Activated CD4-positive, alpha-beta memory T cell treated with anti-CD3 and anti-CD28 coated beads, Interleukin-2, amount 10 ng/mL, durations not matched to agents 7 days and 5 days (primary cell): ENCODE data around the gene GET4. TPM values are rescaled to one million over a fixed set of nuclear protein-coding genes. Genes with fewer than 3 reads are reported as not detected.

ENCODE experiments used
- CTCF ChIA-PET: fragments of 350-600 bp; sonication (Branson Sonifier 250); formaldehyde crosslinking; loops from one replicate; lab custom pipeline; 2021; ENCODE audit warnings: antibody characterized with exemption, inconsistent platforms; lab: Charles Lee
- POLR2A ChIA-PET: fragments of 350-600 bp; sonication (Branson Sonifier 250); formaldehyde crosslinking; loops from one replicate; lab custom pipeline; 2021; ENCODE audit warnings: antibody characterized with exemption; lab: Charles Lee
- DNase-seq: peaks from one replicate; pipeline ENCODE4 v3.0.0-alpha.2; 2020
- H3K27ac Mint-ChIP-seq: one replicate; pipeline ENCODE4 v1.8.0; 2021; ENCODE audit warnings: mild to moderate bottlenecking, mixed read lengths
- H3K27me3 Mint-ChIP-seq: one replicate; pipeline ENCODE4 v1.8.0; 2021; ENCODE audit warnings: mixed read lengths
- H3K36me3 Mint-ChIP-seq: one replicate; pipeline ENCODE4 v1.8.0; 2021; ENCODE audit warnings: low read depth, mixed read lengths
- H3K4me1 Mint-ChIP-seq: one replicate; pipeline ENCODE4 v1.8.0; 2021; ENCODE audit warnings: mixed read lengths
- H3K4me3 Mint-ChIP-seq: one replicate; pipeline ENCODE4 v1.8.0; 2021; ENCODE audit warnings: mild to moderate bottlenecking, mixed read lengths
- H3K9me3 Mint-ChIP-seq: one replicate; pipeline ENCODE4 v1.8.0; 2021; ENCODE audit warnings: mixed read lengths
- total RNA-seq, 2 experiments: library from RNA; stranded (reverse); gene quantifications; one replicate each; pipeline ENCODE4 v1.2.3, GENCODE V29; 2021

The GET4 gene
- total RNA-seq, 2 experiments from 2014 or later = 32.6 to 38.2 TPM

GRCh38 chr7:849781-850180 is 26.6 kb upstream of the GET4 start:
- peaks cover 43% of the 10 kb centered on the region for H3K36me3 Mint-ChIP-seq
- H3K4me3 Mint-ChIP-seq = no peak overlapping the region
- H3K27me3 Mint-ChIP-seq = no peaks in the 10 kb centered on the region
- no peaks in the 10 kb centered on the region for H3K4me1 Mint-ChIP-seq
- no peak overlapping the region for H3K27ac Mint-ChIP-seq
- ChIA-PET CTCF (no interaction called here), POLR2A (no interaction called here)
- DNase-seq = no peak
- peaks cover 3% of the 10 kb centered on the region for H3K9me3 Mint-ChIP-seq

DNA sequence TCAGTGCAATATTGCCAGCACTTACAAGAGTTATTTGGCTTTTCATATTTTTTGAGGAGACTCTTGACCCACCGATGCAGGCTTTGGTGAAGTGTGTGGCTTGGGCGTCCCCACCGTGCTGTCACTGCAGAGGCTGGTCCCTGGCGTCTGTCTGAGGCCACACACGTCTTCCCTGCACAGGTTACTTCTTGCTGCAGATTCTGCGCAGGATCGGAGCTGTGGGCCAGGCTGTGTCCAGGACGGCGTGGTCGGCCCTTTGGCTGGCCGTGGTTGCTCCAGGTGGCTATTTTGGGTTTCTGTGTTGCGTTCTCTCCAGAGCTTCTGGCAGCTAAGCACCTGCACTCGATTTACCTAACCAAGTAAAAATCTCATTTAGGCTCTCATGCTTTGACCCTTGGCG is 25.1 kb upstream of the GET4 start:
- no peak overlapping the region for H3K4me3 Mint-ChIP-seq
- H3K36me3 Mint-ChIP-seq = peaks cover 35% of the 10 kb centered on the region
- H3K27ac Mint-ChIP-seq = no peak overlapping the region
- H3K27me3 Mint-ChIP-seq = no peaks in the 10 kb centered on the region
- no peaks in the 10 kb centered on the region for H3K4me1 Mint-ChIP-seq
- no peak for DNase-seq
- ChIA-PET POLR2A (no interaction called here), CTCF (no interaction called here)
- H3K9me3 Mint-ChIP-seq = peaks cover 3% of the 10 kb centered on the region

DNA sequence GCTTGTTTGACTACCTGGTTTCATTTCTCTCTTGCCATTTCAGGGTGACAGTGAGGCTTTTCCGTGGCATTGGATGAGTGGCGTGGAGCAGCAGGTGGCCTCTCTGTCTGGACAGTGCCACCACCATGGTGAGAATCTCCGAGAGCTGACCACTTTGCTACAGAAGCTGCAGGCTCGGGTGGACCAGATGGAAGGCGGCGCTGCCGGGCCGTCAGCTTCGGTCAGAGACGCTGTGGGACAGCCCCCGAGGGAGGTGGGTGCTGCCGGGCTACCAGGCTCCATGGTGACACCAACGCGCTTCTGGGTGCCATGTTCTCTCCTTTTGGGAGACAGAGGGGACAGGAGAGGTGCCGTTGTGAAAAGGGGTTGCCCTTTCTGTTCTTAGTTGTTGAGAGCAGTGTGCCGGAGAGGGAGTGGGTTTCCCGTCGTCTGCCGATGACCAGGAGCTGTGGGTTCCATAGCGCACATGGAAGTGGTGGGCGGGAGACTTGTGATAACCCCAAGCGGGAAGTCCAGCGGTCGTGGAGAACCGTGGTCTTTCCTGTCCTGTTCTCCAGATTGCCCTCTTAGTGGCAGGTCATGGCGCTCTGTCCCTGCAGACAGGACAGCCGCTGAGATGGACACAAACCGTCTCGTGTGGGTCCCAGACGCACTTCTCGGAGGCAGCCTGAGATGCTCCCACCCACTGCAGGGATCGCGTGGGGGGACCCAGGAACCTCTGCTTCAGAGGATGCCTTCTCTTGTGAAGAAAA is 22.8 kb upstream of the GET4 start:
- Mint-ChIP-seq H3K9me3 (no peaks in the 10 kb centered on the region), H3K36me3 (peaks cover 41% of the 10 kb centered on the region), H3K4me3 (no peak overlapping the region), H3K27me3 (no peaks in the 10 kb centered on the region), H3K4me1 (no peaks in the 10 kb centered on the region), H3K27ac (no peak overlapping the region)
- CTCF ChIA-PET = no interaction called here
- DNase-seq = no peak
- POLR2A ChIA-PET = interaction anchor here (0.9 kb wide), 1 partner anchor 10 kb away, joined by 3 read pairs; no protein-coding TSS in a partner anchor

GRCh38 chr7:854118-854775 is 22.1 kb upstream of the GET4 start:
- no peak for DNase-seq
- CTCF ChIA-PET = no interaction called here
- POLR2A ChIA-PET = interaction anchor here (0.9 kb wide), 1 partner anchor 9 kb away, joined by 3 read pairs; no protein-coding TSS in a partner anchor
- no peaks in the 10 kb centered on the region for H3K27me3 Mint-ChIP-seq
- no peak overlapping the region for H3K27ac Mint-ChIP-seq
- no peak overlapping the region for H3K4me3 Mint-ChIP-seq
- no peaks in the 10 kb centered on the region for H3K9me3 Mint-ChIP-seq
- no peaks in the 10 kb centered on the region for H3K4me1 Mint-ChIP-seq
- H3K36me3 Mint-ChIP-seq = peaks cover 37% of the 10 kb centered on the region

DNA sequence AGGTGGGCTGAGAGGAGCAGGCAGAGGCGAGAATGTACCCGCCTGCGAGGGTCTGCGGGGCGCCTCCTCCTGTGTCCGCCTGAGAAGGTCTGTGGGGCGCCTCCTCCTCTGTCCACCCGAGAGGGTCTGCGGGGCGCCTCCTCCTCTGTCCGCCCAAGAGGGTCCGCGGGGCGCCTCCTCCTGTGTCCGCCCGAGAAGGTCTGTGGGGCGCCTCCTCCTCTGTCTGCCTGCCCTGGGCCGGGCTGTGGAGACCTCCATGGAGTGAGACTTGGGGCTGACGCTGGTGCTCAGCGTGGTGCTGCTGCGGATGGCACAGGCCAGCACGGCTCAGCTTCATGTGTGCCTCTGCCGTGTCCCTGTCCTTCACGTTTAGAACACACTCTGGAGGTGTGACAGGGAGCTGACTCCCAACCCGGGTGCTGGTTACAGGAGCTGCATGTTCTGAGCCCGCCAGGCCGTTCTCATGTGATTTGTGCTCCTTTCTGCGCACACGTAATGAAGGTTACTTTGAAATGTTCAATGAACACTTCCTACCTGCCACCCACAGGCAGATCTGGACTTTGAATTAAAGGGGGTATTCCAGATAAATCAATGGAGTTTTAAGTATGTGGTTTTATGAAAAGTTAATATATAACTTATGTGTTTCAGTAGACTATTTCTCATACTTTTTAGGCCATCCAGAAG is 20.5 kb upstream of the GET4 start:
- Mint-ChIP-seq H3K4me3 (no peak overlapping the region), H3K36me3 (peaks cover 40% of the 10 kb centered on the region), H3K4me1 (no peaks in the 10 kb centered on the region), H3K27me3 (no peaks in the 10 kb centered on the region), H3K9me3 (no peaks in the 10 kb centered on the region), H3K27ac (no peak overlapping the region)
- ChIA-PET CTCF (no interaction called here), POLR2A (no interaction called here)
- no peak for DNase-seq

GRCh38 chr7:856444-857095 is 19.8 kb upstream of the GET4 start:
- ChIA-PET POLR2A (interaction anchor here (0.5 kb wide), 1 partner anchor 20 kb away, joined by 3 read pairs; the partner anchor contains the start of gene GET4), CTCF (no interaction called here)
- no peak overlapping the region for H3K27ac Mint-ChIP-seq
- no peak for DNase-seq
- peaks cover 48% of the 10 kb centered on the region for H3K36me3 Mint-ChIP-seq
- H3K4me3 Mint-ChIP-seq = no peak overlapping the region
- no peaks in the 10 kb centered on the region for H3K27me3 Mint-ChIP-seq
- no peaks in the 10 kb centered on the region for H3K9me3 Mint-ChIP-seq
- H3K4me1 Mint-ChIP-seq = no peaks in the 10 kb centered on the region

- POLR2A ChIA-PET = no interaction called here
- no peak overlapping the region for H3K4me3 Mint-ChIP-seq
- CTCF ChIA-PET = no interaction called here
- no peak overlapping the region for H3K27ac Mint-ChIP-seq
- no peaks in the 10 kb centered on the region for H3K9me3 Mint-ChIP-seq
- no peak for DNase-seq
- H3K4me1 Mint-ChIP-seq = no peaks in the 10 kb centered on the region
- no peaks in the 10 kb centered on the region for H3K27me3 Mint-ChIP-seq
- peaks cover 53% of the 10 kb centered on the region for H3K36me3 Mint-ChIP-seq
Measured at GRCh38 chr7:857661-858060, 18.7 kb upstream of the GET4 start.

DNA sequence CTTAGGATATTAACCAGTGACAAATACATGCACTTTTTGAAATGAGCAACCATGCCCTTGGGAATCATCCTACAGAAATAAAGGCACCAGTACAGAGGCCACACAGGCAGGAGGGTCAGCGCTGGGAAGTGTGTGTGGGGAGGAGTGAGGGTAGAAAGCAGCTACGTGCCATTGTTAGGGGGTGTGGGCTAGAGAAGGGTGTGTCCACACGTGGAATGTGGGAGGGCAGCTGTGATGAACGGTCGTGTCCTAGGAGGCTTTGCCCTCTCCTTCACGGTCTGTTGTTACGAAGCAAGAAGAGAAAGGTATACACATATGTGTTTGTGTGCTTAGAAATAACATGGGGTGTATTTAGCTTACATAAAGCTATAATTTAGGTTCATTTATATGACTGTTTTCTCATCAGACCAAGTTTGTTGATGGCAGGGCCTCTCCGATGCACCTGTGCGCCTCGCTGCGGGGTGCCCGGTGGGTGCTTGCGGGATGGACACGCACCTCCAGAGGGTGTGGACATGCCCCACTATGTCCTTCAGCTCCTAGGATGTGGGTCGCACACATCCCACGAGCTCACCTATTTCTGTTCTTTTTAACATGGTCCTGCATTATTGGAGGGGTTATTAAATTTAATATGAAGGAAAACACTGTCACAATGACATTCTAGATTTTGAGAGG is 16.9 kb upstream of the GET4 start:
- ChIA-PET CTCF (no interaction called here), POLR2A (no interaction called here)
- H3K27ac Mint-ChIP-seq = no peak overlapping the region
- H3K36me3 Mint-ChIP-seq = peaks cover 47% of the 10 kb centered on the region
- H3K4me3 Mint-ChIP-seq = no peak overlapping the region
- H3K4me1 Mint-ChIP-seq = no peaks in the 10 kb centered on the region
- H3K9me3 Mint-ChIP-seq = no peaks in the 10 kb centered on the region
- DNase-seq = no peak
- H3K27me3 Mint-ChIP-seq = no peaks in the 10 kb centered on the region

DNA sequence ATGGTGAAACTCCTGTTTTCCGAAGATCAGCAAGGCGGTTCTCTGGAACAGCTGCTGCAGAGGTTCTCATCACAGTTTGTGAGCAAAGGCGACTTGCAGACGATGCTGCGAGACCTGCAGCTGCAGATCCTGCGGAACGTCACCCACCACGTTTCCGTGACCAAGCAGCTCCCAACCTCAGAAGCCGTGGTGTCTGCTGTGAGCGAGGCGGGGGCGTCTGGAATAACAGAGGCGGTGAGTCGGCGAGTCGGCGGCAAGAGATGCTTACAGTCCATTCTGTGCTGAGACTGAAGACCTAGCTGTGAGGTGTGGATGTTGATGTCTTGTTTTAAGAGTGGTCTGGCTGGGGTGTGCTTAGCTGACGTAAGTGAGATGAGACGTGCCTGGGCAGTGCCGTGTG is 16.2 kb upstream of the GET4 start:
- Mint-ChIP-seq H3K9me3 (no peaks in the 10 kb centered on the region), H3K27ac (no peak overlapping the region), H3K36me3 (peaks cover 50% of the 10 kb centered on the region), H3K4me3 (no peak overlapping the region), H3K27me3 (no peaks in the 10 kb centered on the region), H3K4me1 (no peaks in the 10 kb centered on the region)
- CTCF ChIA-PET = interaction anchor here (0.9 kb wide), 1 partner anchor 33 kb away, joined by 3 read pairs; no protein-coding TSS in a partner anchor
- POLR2A ChIA-PET = no interaction called here
- no peak for DNase-seq

GRCh38 chr7:861222-861621 is 15.1 kb upstream of the GET4 start:
- Mint-ChIP-seq H3K27ac (no peak overlapping the region), H3K9me3 (no peaks in the 10 kb centered on the region), H3K4me3 (no peak overlapping the region), H3K36me3 (peaks cover 51% of the 10 kb centered on the region), H3K27me3 (no peaks in the 10 kb centered on the region), H3K4me1 (no peaks in the 10 kb centered on the region)
- ChIA-PET CTCF (no interaction called here), POLR2A (no interaction called here)
- DNase-seq = no peak

GRCh38 chr7:862157-862556 is 14.2 kb upstream of the GET4 start:
- Mint-ChIP-seq H3K27me3 (no peaks in the 10 kb centered on the region), H3K36me3 (peaks cover 50% of the 10 kb centered on the region), H3K27ac (no peak overlapping the region), H3K4me1 (no peaks in the 10 kb centered on the region), H3K4me3 (no peak overlapping the region), H3K9me3 (no peaks in the 10 kb centered on the region)
- ChIA-PET CTCF (interaction anchor here (2.2 kb wide), 1 partner anchor 11 kb away, joined by 10 read pairs; no protein-coding TSS in a partner anchor), POLR2A (interaction anchor here (0.6 kb wide), 1 partner anchor 16 kb away, joined by 3 read pairs; no protein-coding TSS in a partner anchor)
- DNase-seq = no peak

DNA sequence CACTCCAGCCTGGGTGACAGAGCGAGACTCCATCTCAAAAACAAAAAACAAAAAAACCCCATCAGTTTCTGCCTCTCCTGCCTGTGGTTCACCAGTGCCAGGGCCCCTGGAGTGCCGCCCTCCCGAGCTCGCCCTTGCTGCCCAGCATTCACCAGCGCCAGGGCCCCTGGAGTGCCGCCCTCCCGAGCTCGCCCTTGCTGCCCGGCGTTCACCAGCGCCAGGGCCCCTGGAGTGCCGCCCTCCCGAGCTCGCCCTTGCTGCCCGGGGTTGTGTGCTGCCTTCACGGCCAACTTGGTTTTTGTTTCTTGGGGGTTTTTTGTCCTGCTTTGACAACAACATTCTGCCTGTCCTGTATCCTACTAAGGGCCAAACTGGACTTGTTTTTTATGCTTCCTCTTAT is 13.2 kb upstream of the GET4 start:
- CTCF ChIA-PET = interaction anchor here (0.8 to 2.2 kb wide), 2 partner anchors 10 to 705 kb away, joined by 4 to 10 read pairs; no protein-coding TSS in a partner anchor
- no peak for DNase-seq
- POLR2A ChIA-PET = interaction anchor here (1.0 to 1.3 kb wide), 2 partner anchors 9 to 12 kb away, joined by 3 read pairs; no protein-coding TSS in a partner anchor
- peaks cover 51% of the 10 kb centered on the region for H3K36me3 Mint-ChIP-seq
- H3K27me3 Mint-ChIP-seq = no peaks in the 10 kb centered on the region
- no peak overlapping the region for H3K27ac Mint-ChIP-seq
- H3K4me1 Mint-ChIP-seq = no peaks in the 10 kb centered on the region
- no peaks in the 10 kb centered on the region for H3K9me3 Mint-ChIP-seq
- no peak overlapping the region for H3K4me3 Mint-ChIP-seq
